DND-41 (cell line): Measurements from ENCODE around the gene ERCC4.

Source experiments
- EZH2 ChIP-seq: IDR thresholded peaks from 3 replicates; pipeline ENCODE4 v1.6.1; 2012; ENCODE audit warnings: borderline replicate concordance, low read depth, mild to moderate bottlenecking, moderate library complexity, low read length, inconsistent platforms; ENCODE audit not compliant: severe bottlenecking
- TF ChIP-seq, protein P1 (sequence below): IDR thresholded peaks from 2 replicates; pipeline ENCODE4 v1.5.1; 2012; ENCODE audit warnings: borderline replicate concordance, low read length, moderate library complexity, mild to moderate bottlenecking; ENCODE audit not compliant: poor library complexity, severe bottlenecking; ENCODE audit errors: extremely low read depth

DNA sequence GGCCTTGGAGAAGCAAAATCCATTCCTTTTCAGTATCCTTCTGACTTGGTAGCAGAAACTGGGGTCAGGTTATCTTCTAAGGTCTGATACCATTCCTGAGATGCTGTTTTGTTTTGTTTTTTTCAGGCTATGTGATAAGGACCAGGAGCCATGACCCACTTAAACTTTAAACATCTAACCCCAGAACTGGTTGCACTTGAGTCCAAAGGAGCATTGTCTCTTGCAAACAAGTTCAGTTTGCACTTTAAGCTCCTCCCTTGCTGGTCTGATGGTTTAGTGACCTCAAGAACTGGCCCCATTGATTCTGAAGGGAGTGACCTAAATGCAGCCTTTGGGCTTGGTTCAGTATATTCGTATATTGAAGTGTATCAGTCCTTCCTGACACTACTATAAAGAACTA lies 75.2 kb downstream of the ERCC4 start:
- TF ChIP-seq, protein P1, sequence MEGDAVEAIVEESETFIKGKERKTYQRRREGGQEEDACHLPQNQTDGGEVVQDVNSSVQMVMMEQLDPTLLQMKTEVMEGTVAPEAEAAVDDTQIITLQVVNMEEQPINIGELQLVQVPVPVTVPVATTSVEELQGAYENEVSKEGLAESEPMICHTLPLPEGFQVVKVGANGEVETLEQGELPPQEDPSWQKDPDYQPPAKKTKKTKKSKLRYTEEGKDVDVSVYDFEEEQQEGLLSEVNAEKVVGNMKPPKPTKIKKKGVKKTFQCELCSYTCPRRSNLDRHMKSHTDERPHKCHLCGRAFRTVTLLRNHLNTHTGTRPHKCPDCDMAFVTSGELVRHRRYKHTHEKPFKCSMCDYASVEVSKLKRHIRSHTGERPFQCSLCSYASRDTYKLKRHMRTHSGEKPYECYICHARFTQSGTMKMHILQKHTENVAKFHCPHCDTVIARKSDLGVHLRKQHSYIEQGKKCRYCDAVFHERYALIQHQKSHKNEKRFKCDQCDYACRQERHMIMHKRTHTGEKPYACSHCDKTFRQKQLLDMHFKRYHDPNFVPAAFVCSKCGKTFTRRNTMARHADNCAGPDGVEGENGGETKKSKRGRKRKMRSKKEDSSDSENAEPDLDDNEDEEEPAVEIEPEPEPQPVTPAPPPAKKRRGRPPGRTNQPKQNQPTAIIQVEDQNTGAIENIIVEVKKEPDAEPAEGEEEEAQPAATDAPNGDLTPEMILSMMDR, result no peak
- no peak for TF ChIP-seq EZH2
